ENCODE data around the gene ENDOU. TPM values are rescaled to one million over a fixed set of nuclear protein-coding genes. Genes with fewer than 3 reads are reported as not detected.

Gene ENDOU
- total RNA-seq, 1 experiment from 2014 or later, result 0.43 TPM

DNA sequence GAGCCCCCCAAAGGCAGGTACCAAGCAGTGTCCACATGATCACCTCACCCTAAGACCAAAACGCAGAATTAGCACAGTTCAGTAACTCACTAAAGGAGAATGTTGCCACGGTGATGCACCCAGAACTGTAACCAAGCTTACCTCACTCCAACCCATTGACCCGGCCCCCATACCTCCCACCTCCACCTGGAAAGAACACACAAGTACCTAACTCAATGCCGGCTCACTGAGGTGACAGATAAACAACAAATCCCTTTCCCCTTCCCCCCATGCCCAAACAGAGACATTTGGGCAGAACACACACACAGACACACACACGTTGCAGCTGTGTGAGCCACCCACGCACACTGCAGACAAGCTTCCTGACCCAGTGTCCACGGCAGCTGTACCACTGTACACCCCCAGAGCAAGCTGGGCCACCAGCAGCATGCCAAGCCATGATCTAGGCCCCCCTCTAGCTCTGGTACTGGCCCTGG is 32.1 kb upstream of the ENDOU start:
- Histone ChIP-seq H3K27me3 (replicated peaks; ENCODE audit: control insufficient read depth, insufficient read depth, low read length) (no peaks in the 10 kb centered on the region), H3K4me3 (ENCODE audit: low read depth, low read length) (no peak overlapping the region), H3K4me1 (peaks cover 27% of the 10 kb centered on the region), H3K9me3 (no peaks in the 10 kb centered on the region), H3K36me3 (ENCODE audit: control insufficient read depth, insufficient read depth, low read length) (no peaks in the 10 kb centered on the region)
- no TSS peak for BruUV-seq (replicated peaks)
- H3K9me3 Mint-ChIP-seq (ENCODE audit: unreplicated experiment), result no peaks in the 10 kb centered on the region
- no peak overlapping the region for H3K4me3 Mint-ChIP-seq (ENCODE audit: unreplicated experiment)
- no peaks in the 10 kb centered on the region for H3K27me3 Mint-ChIP-seq (ENCODE audit: insufficient read depth, unreplicated experiment)
- H3K27ac Mint-ChIP-seq (ENCODE audit: unreplicated experiment), result no peak overlapping the region
- ChIA-PET CTCF (interaction anchor here (0.7 to 3.9 kb wide), 6 partner anchors 10 to 206 kb away, joined by 3 to 55 read pairs (median 6); partner anchors contain the start of gene TMEM106C), POLR2A (interaction anchor here (1.2 kb wide), 1 partner anchor 13 kb away, joined by 3 read pairs; no protein-coding TSS in a partner anchor)
- no peak for DNase-seq
- no peaks in the 10 kb centered on the region for H3K36me3 Mint-ChIP-seq (ENCODE audit: insufficient read depth, unreplicated experiment)
- TF ChIP-seq CTCF (IDR thresholded peaks at IDR 0.05; ENCODE audit: insufficient read depth in 1 of 2, low read depth in 1 of 2, low read length in 1 of 2, severe bottlenecking in 1 of 2, unreplicated experiment in 1 of 2), result no peak
- H3K4me1 Mint-ChIP-seq (ENCODE audit: low read depth, unreplicated experiment), result peaks cover 19% of the 10 kb centered on the region
- intact Hi-C loops (cut with micrococcal nuclease; ENCODE audit: unreplicated experiment), result no loop called here

DNA sequence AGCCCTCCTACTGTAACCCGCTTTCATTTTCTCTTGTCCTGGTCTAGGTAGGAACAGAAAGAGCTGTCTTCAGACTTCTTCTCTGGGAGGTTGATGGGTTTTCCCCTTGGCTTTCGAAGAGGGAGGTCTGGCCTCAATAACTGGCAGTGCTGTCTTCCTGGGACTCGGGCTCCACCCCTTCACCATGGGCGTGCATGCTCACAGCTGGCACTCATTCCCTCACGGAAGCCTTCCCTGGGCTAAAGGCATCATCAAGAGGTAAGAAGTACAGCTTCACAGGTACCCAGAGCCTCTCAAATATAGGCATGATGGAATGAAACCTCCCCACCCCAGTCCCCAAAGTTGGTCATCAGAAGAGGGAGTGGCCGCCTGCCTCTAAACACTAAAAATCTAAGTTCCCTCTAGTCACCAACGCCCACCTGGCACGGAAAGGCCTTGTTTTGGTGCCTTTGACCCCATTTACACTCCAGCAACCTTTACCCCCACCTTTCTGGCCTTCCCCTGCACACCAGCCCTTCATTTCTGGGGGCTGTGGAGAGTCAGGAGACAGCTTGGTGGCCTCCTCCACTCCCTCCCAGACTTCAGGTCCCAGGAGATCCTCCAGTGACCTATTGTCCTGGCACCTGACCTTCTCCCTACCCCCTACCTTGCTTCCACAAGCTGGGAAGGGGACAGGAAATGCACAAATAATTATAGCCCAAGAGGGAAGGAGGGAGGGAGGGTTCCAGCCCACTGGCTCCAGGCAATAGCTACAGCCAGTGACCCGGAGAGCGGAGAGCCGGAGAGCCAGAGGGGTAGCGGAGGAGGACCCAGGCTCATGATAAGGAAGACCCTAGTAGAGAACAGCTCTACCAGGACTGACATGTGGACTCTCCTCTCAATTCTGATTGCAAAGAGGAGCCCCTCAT is 30.6 kb upstream of the ENDOU start:
- Mint-ChIP-seq H3K9me3 (ENCODE audit: unreplicated experiment) (no peaks in the 10 kb centered on the region), H3K4me3 (ENCODE audit: unreplicated experiment) (no peak overlapping the region), H3K4me1 (ENCODE audit: low read depth, unreplicated experiment) (peaks cover 19% of the 10 kb centered on the region), H3K36me3 (ENCODE audit: insufficient read depth, unreplicated experiment) (no peaks in the 10 kb centered on the region), H3K27me3 (ENCODE audit: insufficient read depth, unreplicated experiment) (no peaks in the 10 kb centered on the region), H3K27ac (ENCODE audit: unreplicated experiment) (no peak overlapping the region)
- Histone ChIP-seq H3K4me3 (ENCODE audit: low read depth, low read length) (no peak overlapping the region), H3K9me3 (no peaks in the 10 kb centered on the region), H3K27me3 (replicated peaks; ENCODE audit: control insufficient read depth, insufficient read depth, low read length) (no peaks in the 10 kb centered on the region), H3K36me3 (ENCODE audit: control insufficient read depth, insufficient read depth, low read length) (no peaks in the 10 kb centered on the region), H3K4me1 (peaks cover 27% of the 10 kb centered on the region)
- CTCF ChIA-PET, result interaction anchor here (0.6 to 2.8 kb wide), 6 partner anchors 11 to 42 kb away, joined by 3 to 22 read pairs (median 8); no protein-coding TSS in a partner anchor
- DNase-seq, result no peak
- POLR2A ChIA-PET, result no interaction called here
- intact Hi-C loops (cut with micrococcal nuclease; ENCODE audit: unreplicated experiment), result no loop called here
- TF ChIP-seq CTCF (IDR thresholded peaks at IDR 0.05; ENCODE audit: insufficient read depth in 1 of 2, low read depth in 1 of 2, low read length in 1 of 2, severe bottlenecking in 1 of 2, unreplicated experiment in 1 of 2), result no peak
- BruUV-seq (replicated peaks), result no TSS peak

- ChIA-PET POLR2A (no interaction called here), CTCF (interaction anchor here (0.6 to 2.8 kb wide), 11 partner anchors 11 to 49 kb away, joined by 3 to 22 read pairs (median 5); partner anchors contain the start of gene RPAP3)
- Mint-ChIP-seq H3K27ac (ENCODE audit: unreplicated experiment) (no peak overlapping the region), H3K27me3 (ENCODE audit: insufficient read depth, unreplicated experiment) (no peaks in the 10 kb centered on the region), H3K36me3 (ENCODE audit: insufficient read depth, unreplicated experiment) (no peaks in the 10 kb centered on the region), H3K4me1 (ENCODE audit: low read depth, unreplicated experiment) (peaks cover 19% of the 10 kb centered on the region), H3K9me3 (ENCODE audit: unreplicated experiment) (no peaks in the 10 kb centered on the region), H3K4me3 (ENCODE audit: unreplicated experiment) (no peak overlapping the region)
- Histone ChIP-seq H3K4me3 (ENCODE audit: low read depth, low read length) (no peak overlapping the region), H3K4me1 (peaks cover 25% of the 10 kb centered on the region), H3K9me3 (no peaks in the 10 kb centered on the region), H3K36me3 (ENCODE audit: control insufficient read depth, insufficient read depth, low read length) (no peaks in the 10 kb centered on the region), H3K27me3 (replicated peaks; ENCODE audit: control insufficient read depth, insufficient read depth, low read length) (no peaks in the 10 kb centered on the region)
- BruUV-seq (replicated peaks), result no TSS peak
- peak; percentile 56 to 62 for DNase-seq
- TF ChIP-seq CTCF (IDR thresholded peaks at IDR 0.05; ENCODE audit: insufficient read depth in 1 of 2, low read depth in 1 of 2, low read length in 1 of 2, severe bottlenecking in 1 of 2, unreplicated experiment in 1 of 2), result no peak
- intact Hi-C loops (cut with micrococcal nuclease; ENCODE audit: unreplicated experiment), result no loop called here
Observed at GRCh38 chr12:47754881-47755280, 29.6 kb upstream of the ENDOU start.
